Stimulated activated CD4-positive, alpha-beta T cell treated with anti-CD3 and anti-CD28 coated beads, Interleukin-12 subunit alpha, Interleukin-12 subunit beta, amount 100 ng/mL, for 24 hours (primary cell): ENCODE data around the gene KAZN.

Experiments used
- DNase-seq, 2 experiments: peaks; one replicate each; pipeline ENCODE4 v3.0.0-alpha.2; 2020; ENCODE audit warnings: low read depth in 2 of 2

The KAZN gene

GRCh38 chr1:14590411-14591180, 7.9 kb upstream of the KAZN start:
- no peak for DNase-seq

GRCh38 chr1:14591600-14591999, 6.9 kb upstream of the KAZN start:
- no peak for DNase-seq

GRCh38 chr1:14592004-14592631, 6.4 kb upstream of the KAZN start:
- DNase-seq = no peak

- DNase-seq = no peak
These were observed 5.2 kb upstream of the KAZN start for GRCh38 chr1:14593302-14593701.

GRCh38 chr1:14594045-14594444, 4.4 kb upstream of the KAZN start:
- no peak for DNase-seq

GRCh38 chr1:14596591-14596990, 1.9 kb upstream of the KAZN start:
- no peak for DNase-seq

GRCh38 chr1:14597343-14598006, 1.0 kb upstream of the KAZN start:
- no peak for DNase-seq

- no peak for DNase-seq
These were observed 433 bp upstream of the KAZN start for GRCh38 chr1:14598007-14598497.

GRCh38 chr1:14599183-14599791, 802 bp downstream of the KAZN start:
- no peak for DNase-seq

GRCh38 chr1:14599800-14600199, 1.3 kb downstream of the KAZN start:
- DNase-seq = no peak

GRCh38 chr1:14600405-14601112, 2.1 kb downstream of the KAZN start:
- no peak for DNase-seq

- DNase-seq = no peak
These were observed 3.7 kb downstream of the KAZN start for GRCh38 chr1:14602136-14602535.

GRCh38 chr1:14603645-14604044, 5.2 kb downstream of the KAZN start:
- DNase-seq = no peak

- no peak for DNase-seq
These were observed 5.9 kb downstream of the KAZN start for GRCh38 chr1:14604414-14604813.

GRCh38 chr1:14605945-14606344, 7.5 kb downstream of the KAZN start:
- no peak for DNase-seq

GRCh38 chr1:14606632-14607031, 8.1 kb downstream of the KAZN start:
- DNase-seq = no peak

- no peak for DNase-seq
These were observed 8.8 kb downstream of the KAZN start for GRCh38 chr1:14607295-14607694.

GRCh38 chr1:14608308-14608707, 9.8 kb downstream of the KAZN start:
- no peak for DNase-seq

- DNase-seq = no peak
These were observed 12.3 kb downstream of the KAZN start for GRCh38 chr1:14610761-14611160.

GRCh38 chr1:14611792-14612191, 13.3 kb downstream of the KAZN start:
- DNase-seq = no peak

GRCh38 chr1:14612256-14612655, 13.8 kb downstream of the KAZN start:
- DNase-seq = no peak

- DNase-seq = no peak
These were observed 15.4 kb downstream of the KAZN start for GRCh38 chr1:14613926-14614325.
